ACHN (cell line): ENCODE data around the gene STK35.
"Not testable (repeated sequence)": the region's sequence is repeated elsewhere in the genome, so short reads cannot be mapped to it uniquely, and the experiment has no call there.

Experiments
- DNase-seq: peaks from one replicate; pipeline ENCODE4 v3.0.0-alpha.2; 2015
- in situ Hi-C: cut with HindIII; loops from 2 replicates; pipeline ENCODE4 v1.10.0; 2017; ENCODE audit warnings: low sequenced_read_pairs, low pct_ligation_motif_present, low pct_unique_long_range_greater_than_20kb

The STK35 gene

GRCh38 chr20:2171266-2171790 is 69.7 kb downstream of the STK35 start:
- in situ Hi-C loops, result no loop called here
- DNase-seq, result no peak

DNA sequence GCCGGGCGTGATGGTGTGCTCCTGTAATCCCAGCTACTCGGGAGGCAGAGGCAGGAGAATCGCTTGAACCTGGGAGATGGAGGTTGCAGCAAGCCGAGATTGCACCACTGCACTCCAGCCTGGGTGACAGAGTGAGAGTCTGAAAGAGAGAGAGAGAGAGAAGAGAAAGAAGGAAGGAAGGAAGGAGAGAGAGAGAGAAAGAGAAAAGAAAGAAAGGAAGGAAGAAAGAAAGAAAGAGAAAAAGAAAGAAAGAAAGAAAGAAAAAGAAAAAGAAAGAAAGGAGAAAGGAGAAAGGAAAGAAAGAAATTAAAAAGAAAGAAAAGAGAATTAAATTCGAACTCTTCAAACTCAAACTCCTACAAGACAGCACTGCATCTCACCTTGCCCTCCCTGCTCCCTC is 70.2 kb downstream of the STK35 start:
- DNase-seq, in situ Hi-C loops: not testable (repeated sequence)

DNA sequence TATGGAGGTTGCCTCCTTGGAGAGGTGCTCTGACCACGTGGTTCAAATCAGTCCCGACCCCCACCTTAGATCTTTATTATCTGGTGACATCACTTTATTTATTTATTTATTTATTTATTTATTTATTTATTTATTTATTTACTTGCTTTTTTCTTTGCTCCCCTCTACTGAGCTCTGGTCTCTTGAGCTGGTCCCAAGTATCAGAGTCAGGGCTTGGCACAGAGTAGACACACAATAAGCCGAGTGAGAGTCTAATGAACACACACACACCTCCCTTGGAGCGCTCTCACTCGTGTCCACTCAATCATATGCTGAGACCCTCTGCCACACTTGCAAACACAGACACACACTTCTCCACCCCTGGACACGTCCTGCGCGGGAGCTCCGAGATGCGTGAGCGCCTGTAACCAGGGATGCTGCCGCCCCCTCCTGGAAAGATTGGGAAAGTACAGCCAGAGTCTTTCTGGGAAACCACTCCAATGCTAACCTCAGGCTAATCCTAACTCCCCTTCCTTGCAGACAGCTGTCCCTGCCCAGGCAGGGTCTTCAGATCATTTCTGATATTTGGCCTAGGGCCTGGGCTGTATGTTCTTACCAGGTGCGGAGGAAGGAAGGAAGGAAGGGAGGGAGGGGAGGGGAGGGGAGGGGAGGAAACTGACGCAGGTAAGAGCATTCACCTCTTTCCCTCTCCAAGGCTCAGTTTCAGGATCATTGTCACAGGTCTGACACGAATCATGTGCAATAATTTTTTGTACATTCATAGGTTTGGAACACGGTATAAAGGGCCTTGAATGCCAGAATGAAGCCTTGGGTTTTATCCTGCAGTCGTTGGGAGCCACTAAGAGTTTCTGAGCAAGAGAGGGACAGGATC is 70.9 kb downstream of the STK35 start:
- peak; percentile 41 for DNase-seq
- in situ Hi-C loops, result no loop called here

DNA sequence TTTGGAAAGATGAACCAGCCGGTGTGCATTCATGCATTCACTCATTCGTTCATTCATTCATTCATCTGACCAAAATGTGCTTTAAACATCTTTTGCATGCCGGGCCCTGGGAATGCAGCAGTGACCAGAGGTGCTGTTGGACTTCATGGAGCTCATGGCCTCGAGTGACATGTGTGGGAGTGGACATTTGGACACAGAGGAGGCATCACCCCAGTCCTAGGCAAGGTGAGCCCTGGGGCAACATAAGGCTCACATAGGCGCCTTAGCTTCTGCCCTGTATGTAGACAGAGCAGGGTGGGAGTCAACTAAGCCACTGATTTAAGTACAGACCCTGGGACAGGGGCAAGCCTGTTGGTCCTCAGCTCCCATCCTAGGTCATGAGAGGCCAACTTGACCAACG is 71.6 kb downstream of the STK35 start:
- no peak for DNase-seq
- in situ Hi-C loops, result no loop called here

DNA sequence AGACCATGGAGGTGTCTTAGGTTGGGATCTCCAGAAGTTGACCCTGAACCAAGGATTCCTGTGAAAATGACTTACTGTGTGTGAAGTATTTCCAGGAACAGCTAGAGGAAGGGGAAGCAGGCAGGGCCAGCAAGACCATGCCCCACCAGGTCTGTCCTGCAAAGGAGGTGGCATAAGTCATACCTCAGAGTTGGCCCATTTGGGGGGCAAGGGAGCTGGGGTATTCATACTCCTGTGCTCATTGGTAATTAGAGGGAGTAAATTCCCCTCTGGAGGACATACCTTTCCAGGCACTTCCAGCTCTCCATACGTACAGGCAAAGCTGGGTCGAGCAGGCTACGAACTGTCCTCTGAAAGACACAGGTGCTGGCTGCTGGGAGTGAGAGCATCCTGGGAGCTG is 72.4 kb downstream of the STK35 start:
- in situ Hi-C loops, result no loop called here
- no peak for DNase-seq

DNA sequence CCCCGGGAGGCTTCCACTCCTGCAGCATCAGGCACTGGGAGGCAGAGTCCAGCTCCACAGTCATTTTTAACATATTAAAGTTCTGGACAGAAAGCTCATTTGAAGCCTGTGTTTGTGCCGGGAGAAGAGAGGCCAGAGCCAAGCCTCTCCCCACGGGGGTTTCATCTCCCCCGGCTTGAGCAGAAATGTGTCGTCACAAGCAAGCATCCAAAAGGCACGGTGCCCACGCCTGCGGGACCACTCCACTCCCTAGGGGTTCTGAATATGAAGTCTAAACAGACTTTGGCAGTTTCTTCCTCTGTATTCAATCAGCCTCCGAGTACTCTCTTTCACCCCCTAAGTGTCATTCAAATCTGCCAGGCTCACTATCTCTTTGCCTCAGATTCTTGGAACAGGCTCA is 75.3 kb downstream of the STK35 start:
- in situ Hi-C loops, result no loop called here

DNA sequence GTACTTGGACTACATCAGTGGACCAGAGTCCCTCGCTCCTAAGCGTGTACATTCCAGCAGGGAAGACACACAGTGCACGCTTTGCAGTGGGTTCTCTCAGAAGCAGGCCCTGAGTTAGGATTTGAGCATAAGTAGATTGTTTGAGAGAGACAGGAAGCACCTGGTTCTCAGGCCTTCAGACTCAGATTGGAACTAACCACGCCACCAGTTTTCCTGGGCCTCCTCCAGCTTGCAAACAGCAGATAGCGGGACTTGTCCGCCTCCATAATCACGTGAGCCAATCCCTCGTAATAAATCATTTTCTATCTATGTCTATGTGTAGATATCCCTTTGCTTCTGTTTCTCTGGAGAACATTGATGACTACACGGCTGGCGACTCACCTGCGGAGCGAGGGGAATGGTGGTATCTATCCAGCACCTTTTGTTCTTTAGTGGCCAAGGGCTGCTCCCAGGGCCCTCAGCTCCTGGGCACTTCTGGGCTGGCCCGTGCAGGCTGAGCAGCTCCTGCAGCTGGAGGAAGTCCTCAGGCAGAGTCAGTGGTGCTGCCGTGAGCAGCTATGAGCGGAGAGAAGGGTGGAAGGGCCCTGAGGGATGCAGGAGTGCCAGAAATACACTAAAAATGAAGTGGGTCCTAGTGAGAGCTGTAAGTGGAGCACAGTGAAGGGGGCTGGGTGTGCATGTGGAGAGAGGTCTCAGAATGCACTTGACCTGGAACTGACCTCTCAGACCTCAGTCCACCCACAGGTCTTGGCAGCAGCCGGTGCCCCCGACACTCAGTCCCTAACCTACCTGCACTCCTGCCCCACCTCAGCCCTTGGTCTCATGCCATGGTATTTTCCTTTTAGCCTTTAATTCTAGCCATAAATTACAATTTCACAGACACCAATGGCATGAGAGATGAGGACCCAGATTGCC is 76.9 kb downstream of the STK35 start:
- DNase-seq, result no peak
- in situ Hi-C loops, result no loop called here

More for the DNA sequence above, 75.3 kb downstream of the STK35 start:
- DNase-seq, result no peak

DNA sequence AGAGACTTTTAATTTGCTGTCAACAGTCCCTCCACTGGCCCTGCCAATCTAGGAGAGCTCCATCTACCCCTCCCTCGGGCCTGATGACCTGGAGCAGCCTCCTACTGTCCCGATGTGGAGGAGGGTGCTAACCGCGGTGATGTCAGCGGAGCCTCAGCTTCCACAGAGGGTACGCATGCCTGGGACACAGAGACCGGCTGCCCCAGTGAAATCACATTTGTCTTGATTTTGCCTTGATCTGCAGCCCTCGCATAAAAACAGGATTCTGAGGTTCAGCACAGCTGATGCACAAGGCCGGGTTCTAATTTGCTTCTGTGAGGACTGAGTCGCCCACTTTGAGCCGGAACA is 77.6 kb downstream of the STK35 start:
- DNase-seq, result no peak
- in situ Hi-C loops, result no loop called here

DNA sequence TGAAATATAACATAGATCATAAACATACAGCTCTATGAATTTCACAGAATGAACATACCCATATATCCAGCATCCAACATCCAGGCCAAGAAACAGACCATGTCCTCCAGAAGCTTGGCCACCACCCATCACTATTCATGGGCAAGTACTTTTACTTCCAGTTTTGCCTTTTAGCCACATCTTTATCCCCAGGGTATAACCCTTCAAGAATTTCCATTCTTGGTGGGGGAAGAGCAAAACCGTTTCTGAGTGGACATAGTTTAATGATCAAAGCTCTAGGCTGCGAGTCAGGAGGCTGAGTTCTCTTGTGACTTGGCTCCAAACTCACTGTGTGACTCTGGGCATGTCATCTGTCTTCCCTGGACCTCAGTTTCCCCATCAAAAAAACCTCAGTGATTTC is 78.3 kb downstream of the STK35 start:
- no peak for DNase-seq
- in situ Hi-C loops, result no loop called here

GRCh38 chr20:2183381-2183780 is 81.8 kb downstream of the STK35 start:
- in situ Hi-C loops, result no loop called here
- no peak for DNase-seq

DNA sequence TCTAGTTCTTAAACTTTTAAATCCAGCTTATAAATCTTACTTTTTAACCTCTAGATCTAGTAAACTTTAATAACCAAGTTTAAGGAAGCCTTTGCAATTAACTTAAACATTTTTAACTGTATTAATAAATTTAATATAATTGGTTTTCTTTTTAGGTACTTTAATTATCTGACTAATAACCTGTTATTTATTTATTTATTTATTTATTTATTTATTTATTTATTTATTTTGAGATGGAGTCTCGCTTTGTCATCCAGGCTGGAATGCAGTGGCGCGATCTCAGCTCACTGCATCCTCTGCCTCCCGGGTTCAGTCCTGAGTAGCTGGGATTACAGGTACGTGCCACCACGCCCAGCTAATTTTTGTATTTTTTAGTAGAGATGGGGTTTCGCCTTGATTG is 83.3 kb downstream of the STK35 start:
- in situ Hi-C loops, DNase-seq: not testable (repeated sequence)

DNA sequence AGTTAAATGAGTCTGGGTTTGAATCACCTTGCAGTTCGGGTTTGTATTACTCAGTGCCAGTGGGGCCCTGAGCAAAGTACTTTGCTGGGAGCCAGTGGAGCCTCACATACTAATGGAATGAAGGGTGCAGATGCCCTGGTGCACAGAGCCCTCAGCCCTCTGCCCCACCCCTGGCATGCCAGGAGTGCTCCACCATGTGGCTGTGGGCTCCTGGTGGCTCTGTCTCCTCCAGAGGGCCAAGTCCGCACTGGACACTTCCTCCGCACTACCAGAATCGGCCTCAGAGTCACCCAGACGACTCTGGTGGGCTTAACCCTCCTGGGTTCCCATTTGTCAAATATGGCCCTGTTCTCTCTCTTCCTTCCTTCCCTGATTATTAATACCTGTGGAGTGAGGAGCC is 94.0 kb downstream of the STK35 start:
- DNase-seq, result no peak
- in situ Hi-C loops, result no loop called here

DNA sequence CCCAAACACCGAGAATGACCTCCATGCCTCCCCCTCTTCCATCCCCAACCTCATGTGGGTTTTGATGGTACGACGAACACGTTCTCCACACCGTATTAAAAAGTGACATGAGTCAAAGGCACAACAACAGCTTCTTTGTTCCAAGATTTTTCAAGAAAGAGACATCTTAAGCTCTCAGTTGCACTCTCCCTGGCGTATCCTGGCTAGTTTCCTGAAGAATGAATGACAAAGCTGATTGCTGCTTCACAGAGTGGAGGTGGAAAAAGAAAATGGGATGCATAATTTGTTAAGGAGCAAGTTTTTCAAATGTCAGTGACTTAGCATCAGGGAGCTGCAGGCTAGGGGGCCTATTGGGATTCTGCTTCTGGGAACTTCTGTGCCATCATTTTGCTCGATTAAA is 95.5 kb downstream of the STK35 start:
- in situ Hi-C loops, result no loop called here
- DNase-seq, result no peak
